Stimulated activated naive CD4-positive, alpha-beta T cell treated with Interleukin-2 at 50 U/mL for 16 hours (primary cell): ENCODE results near the gene ZSCAN29.

Experiments
- DNase-seq: peaks from one replicate; lab custom pipeline; 2025; lab: John Stamatoyannopoulos, UW

Gene ZSCAN29

GRCh38 chr15:43347114-43347513, 23.7 kb downstream of the ZSCAN29 start:
- no peak for DNase-seq

GRCh38 chr15:43346305-43346704, 24.5 kb downstream of the ZSCAN29 start:
- no peak for DNase-seq

- DNase-seq = no peak
Observed at GRCh38 chr15:43330780-43331087, 40.1 kb downstream of the ZSCAN29 start.

- DNase-seq = peak; percentile 89
Observed at GRCh38 chr15:43329960-43330779, 40.7 kb downstream of the ZSCAN29 start, which contains the start of gene LCMT2. TSS of gene LCMT2 (minus strand) at chr15:43330573. CDS start at chr15:43330489, 84 bp downstream.

GRCh38 chr15:43329217-43329959, 41.5 kb downstream of the ZSCAN29 start:
- no peak for DNase-seq

GRCh38 chr15:43325039-43325684, 45.7 kb downstream of the ZSCAN29 start:
- DNase-seq = no peak

GRCh38 chr15:43318990-43319771, 51.7 kb downstream of the ZSCAN29 start:
- no peak for DNase-seq

GRCh38 chr15:43317566-43318184, 53.2 kb downstream of the ZSCAN29 start:
- DNase-seq = no peak

- DNase-seq = no peak
Observed at GRCh38 chr15:43316971-43317346, 53.9 kb downstream of the ZSCAN29 start.

GRCh38 chr15:43316016-43316970, 54.5 kb downstream of the ZSCAN29 start:
- DNase-seq = no peak

GRCh38 chr15:43314171-43314570, 56.7 kb downstream of the ZSCAN29 start:
- no peak for DNase-seq

GRCh38 chr15:43312378-43312777, 58.5 kb downstream of the ZSCAN29 start:
- DNase-seq = no peak
